TTC549 (cell line): Measurements from ENCODE around the gene NISCH.
A peak's percentile ranks its signal among the peaks of the same experiment; 100 is the strongest.

Source experiments
- FAIRE-seq: peaks from 2 replicates; lab custom pipeline; 2012; peaks lifted over from hg19 to GRCh38; lab: Jason Lieb, UNC

The NISCH gene

DNA sequence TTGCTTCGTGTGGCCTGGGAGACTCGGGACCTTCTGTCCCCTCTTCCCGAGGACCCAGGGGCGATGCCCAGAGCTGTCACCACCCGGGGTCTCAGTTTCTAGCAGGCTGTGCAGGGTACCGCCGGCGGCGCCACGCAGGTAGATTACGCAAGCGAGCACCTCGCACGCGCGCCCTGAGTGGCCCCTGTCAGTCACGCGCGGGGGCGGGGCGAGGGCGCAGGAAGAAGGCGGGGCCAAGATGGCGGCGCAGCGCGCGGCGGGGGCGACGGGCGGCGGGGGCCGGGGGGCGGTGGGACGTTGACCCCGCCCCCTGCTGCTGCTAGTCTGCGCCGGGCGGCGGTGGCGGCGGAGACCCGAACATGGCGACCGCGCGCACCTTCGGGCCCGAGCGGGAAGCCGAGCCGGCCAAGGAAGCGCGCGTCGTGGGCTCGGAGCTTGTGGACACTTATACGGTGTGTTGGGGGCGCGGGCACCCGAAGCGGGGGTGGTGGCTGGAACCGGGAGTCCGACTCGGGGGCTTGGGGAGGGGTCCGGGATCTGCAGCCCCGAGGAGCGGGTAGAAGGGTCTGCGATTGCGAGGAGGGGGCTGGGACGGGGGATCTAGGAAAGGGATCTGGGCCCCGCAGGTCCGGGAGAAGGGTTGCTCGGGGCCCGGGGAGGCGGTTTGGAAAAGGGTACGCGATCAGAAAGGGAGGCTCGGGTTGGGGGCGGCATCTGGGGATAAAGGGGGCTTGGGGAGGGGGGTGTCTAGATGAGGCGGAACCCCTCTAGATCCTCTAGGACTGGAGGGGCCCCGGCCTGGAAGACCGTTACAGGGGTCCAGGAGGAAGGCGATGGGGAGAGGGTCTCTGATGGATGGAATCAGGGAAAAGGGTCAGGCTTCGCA, at the start of gene NISCH:
Gene NISCH (plus strand): TSS at position 322 of the 886 bp plus-strand sequence. CDS start 38 bp downstream, at position 360.
- no peak for FAIRE-seq

DNA sequence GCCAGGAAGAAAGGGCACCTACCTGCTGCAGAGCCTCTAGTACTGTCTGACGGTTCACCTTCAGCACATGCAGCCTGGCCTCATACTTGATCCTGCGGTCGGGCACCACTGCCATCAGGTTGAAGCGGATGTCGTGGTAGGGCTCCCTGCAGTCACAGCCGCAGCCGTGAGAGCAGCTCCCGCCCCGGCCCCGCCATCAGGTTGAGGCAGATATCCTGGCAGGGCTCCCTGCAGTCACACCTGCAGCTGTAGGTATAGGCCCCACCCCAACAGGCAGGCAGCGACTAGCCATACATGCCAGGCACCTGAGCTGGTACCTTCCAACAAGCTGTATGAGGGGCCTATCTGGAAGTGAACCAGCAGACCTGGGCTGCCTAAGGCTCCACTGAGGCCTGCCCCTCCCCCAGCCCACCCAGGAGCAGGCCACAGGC, 49.2 kb upstream of the NISCH start:
- no peak for FAIRE-seq

DNA sequence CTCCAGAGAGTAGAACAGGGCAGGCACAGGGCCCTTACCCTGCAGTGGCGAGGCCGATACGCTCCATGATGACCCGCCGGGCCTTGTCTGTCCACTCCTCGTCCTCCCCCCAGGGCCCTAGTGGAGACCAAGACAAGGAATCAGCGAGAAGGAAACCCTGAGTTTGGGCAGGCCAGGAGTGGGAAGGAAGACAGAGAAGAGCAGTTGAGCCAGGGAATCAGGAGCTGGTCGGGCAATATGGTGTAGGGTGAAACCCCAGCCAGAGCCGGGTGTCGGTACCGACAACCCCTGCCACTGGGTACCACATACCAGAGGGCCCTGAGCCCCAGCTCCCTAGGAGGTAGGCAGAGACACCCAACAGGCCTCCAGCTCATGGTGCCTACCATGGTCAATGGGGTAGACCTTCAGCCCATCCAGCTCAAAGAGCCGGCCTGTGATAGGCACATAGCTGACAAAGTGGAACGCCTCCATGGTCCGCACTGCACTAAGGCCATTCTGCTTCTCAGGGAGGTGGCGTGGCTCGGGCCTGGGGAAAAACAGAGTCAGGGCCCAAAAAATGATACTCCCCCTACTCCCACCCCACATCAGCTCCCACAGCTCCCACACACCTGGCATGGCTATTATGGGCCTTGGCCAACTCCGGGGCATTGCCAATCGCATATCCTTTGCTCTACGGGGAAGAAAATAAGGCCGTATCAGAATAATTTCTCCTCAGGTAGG, 48.5 kb upstream of the NISCH start:
- no peak for FAIRE-seq

DNA sequence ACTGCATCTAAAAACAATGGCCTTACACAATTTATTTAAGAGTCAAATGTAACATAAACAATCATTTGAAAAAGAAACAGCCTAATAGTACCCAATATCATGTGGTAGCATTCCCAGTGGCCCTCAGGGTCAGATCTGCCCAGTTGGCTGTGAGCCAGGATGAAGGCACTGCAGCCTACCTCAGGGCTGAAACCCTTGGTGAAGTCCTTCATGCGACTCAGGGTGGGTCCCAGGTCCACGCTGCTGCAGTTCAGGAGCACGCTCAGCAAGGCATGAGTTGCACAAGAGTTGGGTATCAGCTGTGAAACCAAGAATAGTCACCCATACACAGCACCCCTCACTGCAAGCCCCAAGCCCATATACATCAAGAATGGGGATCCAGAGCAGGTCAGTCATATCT, 47.6 kb upstream of the NISCH start:
- no peak for FAIRE-seq

DNA sequence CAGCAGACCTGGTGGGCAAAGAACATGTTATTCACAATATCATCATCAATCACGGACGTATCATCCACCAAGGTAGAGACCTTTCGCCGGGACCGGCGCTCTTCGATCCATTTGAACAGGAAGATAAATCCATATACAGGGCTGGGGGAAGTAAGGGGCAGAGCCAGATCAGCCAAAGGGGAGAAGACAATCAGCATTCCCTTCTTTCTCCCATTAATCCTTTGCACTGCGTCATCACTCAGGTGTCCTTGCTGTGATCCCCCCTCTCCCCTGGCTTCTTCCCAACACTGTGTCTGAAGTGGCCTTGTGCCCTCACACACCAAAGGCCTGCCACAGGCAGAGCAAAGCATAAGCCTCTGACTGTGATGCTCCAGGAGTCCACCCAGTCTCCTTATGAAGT, 46.9 kb upstream of the NISCH start:
- FAIRE-seq, result no peak

DNA sequence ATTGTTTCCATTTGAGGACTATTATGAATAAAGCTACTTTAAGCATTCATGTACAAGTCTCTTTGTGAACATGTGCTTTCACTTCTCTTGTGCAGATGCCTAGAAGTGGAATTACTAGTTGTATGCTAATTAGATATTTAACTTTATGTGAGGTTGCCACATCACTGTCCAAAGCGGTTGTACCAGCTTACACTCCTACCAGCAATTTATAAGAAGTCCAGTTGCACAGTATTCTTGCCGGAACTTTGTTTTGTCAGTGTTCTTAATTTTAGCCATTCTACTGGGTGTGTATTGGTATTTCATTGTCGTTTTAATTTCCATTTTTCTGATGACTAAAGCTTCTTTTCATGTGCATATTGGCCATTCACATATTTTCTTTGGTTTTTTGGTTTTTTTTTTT, 39.6 kb upstream of the NISCH start:
- no peak for FAIRE-seq

DNA sequence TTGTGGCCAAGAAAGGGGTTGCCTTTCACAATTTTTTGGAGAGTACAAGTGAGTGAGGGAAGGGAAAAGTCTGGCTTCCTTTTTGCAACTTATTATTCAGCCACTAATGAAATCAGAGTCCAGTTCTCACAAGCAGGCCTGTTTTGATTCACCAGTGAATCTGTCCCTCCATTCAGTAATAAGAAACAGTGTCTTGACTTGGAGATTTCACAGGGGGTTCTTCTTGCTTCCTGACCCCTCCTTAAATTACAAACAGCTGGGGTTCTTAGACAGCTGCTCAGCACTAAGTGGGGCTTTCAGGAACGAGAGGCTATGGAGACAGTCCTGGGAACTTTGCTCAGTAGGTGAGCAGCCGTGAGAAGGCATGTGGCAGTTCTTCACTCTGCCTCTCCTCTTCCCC, 35.0 kb upstream of the NISCH start:
- FAIRE-seq, result no peak

DNA sequence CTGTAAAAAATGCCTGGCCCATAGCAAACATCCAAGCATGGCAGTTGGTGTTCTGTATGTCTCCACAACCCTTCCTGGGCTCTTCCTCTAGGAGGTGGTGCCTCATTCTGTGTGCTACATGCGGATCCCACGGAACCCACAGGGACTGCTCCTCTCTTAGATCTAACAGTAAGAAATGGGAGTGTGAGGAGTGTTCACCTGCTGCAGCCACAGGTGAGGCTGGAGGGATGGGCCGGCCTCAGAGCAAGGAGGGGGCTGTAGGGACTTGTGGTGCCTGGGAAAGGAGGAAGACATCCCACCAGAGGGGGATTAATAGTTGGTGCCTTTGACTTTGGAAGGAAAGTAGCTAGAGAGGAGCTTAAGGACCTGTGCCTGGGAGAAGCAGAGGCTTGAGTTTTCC, 32.7 kb upstream of the NISCH start:
- no peak for FAIRE-seq

DNA sequence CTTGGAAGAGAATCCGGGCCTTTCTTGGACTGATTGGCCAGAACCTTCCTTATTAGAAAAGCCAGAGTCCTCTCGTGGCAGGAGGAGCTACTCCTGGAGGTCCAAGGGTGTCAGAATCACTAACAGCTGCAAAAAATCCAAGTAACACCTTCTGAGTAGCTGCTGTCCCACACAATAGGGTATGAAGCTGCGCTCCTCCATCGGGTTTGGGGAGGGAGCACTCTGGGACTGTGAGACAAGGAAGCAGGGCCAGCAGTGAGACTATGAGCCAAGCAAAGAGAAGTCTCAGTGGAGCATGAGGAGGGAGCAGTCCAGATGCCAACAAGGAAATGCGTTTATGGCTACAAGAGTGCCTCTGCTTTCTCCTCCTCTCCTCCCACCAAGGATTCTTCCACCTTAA, 32.2 kb upstream of the NISCH start:
- FAIRE-seq, result no peak

DNA sequence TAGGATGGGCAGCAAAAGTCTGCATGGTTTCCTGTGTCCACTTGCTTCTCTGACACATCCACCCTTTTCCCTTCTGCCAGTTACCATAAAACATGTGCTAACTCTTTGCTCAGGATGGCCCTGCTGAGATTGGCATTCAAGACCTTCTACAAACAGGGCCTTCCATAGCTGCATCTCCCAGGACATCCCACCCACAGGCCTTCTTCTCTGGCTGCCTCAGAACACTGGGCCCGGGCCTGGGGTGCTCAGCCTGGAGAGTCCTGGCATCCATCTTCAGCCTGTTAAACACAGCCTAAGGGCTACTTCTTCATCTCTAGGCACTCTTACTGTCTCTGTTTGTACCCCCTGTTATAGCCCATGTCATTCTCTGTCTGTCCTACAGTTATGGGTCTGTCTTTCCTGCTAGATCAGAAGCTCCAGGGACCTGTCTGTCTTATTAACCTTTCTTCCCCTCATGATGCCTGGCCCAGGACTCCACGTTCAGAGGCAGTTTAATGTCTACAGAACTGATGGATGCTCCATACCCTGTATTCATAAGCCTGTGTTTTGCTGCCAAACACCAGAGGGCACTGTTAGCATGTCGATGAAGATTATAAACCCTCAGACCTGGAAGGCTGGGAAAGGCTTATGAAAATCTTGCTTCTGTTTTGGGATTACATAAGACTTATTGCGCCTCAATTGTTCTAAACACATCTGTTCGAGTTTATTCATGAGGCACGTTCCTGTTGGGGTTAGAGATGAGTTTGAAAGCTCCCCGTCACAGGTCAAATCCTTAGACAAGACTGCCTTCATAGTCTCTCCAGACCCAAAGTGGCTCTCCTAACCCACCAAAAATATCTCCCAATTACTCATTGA, 27.0 kb upstream of the NISCH start:
- peak; percentile 89 for FAIRE-seq

DNA sequence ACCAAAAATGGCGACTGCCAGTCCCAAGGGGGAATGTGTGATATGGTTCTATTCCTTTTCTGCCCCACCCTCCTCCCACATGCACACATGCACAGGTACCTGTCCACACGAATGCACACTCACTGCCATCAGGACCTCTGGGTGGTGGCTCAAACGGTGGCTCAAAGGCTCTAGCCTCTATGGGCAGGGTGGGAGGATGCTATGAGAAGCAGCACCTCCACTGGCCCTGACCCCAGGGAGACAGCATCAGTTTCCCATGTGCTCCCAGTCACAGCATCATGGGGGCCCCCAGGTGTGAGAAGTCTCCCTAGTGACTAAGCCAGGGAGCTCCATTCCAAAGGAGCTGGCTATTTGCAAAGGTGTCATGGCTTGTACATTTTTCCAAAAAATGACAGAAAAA, 26.4 kb upstream of the NISCH start:
- FAIRE-seq, result no peak

DNA sequence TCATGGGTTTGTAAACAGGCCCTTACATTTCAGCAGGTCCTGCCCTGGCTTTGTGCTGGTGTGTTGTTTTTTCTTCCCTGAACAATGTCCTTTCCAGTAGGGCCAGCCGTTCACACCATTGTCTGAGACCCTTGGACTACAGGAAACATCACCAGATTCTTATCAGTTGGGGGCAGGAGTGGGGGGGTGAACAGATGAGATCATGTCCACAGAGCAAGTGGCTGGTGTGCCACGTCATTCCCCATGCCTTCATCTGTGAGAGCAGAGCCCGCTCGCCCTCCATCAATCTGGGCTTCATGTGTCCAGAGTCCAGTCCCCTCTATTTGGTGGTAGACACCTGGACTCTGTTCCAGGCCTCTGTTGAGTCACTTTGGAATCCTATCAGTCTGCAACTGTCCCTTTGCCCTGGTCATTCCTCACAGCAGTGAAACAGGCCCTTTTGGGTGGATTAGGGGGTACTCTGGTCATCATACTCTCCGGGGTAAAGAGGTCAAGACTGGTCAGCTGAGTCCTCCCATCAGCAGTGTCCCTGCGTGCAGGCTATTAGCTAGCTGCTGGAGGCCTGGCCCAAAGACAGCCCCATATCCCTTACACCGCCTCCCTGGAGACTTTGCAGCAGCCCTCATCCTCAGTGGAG, 25.5 kb upstream of the NISCH start:
- FAIRE-seq, result no peak

DNA sequence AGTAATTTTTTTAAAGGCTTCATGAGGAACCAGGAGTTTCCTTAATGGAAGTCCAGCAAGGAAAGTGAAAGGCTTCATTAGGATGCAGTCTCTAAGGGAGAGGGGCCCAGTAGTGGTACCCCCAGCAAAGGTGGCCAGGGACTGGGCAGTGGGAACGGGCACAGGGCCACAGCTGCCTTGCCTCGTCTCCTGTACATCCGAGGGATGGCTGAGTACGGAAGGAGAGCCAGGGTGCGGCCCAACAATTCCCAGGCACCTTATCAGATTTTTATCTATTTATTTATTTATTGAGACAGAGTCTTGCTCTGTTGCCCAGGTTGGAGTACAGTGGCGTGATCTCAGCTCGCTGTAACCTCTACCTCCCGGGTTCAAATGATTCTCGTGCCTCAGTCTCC, 25.0 kb upstream of the NISCH start:
- FAIRE-seq, result no peak

DNA sequence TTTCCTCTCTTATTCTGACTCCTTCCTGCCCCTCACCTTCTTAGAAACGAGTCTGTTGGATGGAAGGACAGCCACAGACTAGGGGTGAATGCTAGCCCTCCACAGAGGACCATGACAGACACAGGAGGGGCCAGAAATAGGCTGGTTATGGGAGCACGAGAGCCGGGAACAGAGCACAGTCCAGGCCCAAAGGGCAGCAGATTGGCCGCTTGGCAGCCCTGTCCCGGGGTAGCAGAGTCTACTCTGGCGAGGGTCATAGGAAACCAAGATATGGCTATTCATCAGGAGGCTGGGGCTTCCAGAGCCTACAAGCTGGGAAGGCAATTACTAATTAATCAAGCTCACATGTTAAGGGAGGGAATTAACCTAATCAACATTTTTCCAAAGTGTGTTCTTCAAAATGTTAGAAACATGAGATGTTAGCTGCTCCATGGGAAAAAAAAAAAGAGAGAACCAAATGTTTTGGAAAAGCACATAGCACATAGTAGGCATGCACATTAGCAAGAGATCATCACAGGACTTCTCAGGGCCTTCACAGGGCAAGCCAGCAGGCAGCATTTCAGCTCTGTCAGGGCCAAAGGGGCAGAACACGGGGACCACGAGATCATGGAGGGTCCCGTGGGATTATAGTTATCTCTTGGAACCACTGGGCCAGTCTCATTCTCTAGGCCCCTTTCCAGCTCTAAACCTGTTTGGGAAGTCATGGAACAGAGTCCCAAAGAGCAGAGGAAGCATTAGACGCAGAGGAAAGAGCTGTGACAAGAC, 23.8 kb upstream of the NISCH start:
- FAIRE-seq, result no peak

DNA sequence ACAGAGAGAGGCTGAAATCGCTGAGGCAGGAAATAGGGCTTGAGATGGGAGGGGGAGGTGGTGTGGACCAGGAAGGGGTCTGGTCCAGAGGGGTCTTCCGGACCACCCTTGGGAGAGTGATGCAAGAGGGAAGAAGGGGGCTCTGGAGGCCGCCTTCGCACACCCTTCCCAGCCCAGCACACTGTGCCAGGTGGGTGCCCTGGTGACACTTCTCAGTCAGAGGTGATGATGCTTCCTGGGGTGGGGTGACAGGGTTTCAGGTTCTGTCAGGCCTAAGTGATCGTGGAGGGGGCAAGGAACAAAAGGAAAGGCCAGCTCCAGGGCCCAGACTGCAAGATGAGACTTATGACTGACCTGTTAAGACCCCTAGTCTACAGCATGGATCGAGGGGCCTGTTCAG, 23.2 kb upstream of the NISCH start:
- FAIRE-seq, result no peak

DNA sequence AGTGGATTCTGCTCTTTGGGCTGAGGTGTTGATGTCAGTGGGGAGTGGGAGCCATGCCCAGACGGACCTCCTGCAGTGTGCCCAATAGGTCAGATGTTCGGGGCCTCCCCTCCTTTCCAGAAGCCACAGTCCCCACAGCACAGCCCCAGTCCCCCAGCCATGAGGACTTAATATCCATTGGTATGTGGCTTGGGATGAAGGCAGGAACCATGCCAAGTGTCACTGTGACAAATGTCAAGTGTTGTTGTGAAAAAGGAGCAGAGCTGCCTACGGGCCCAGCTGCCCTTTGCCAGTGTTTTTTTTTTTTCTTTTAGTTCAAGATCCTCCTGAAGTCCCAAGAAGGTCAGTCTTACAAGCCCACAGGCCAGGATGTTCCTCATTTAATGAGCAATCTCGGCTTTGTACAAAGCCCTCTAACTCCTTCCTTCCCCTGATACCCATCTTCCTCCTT, 22.7 kb upstream of the NISCH start:
- no peak for FAIRE-seq

DNA sequence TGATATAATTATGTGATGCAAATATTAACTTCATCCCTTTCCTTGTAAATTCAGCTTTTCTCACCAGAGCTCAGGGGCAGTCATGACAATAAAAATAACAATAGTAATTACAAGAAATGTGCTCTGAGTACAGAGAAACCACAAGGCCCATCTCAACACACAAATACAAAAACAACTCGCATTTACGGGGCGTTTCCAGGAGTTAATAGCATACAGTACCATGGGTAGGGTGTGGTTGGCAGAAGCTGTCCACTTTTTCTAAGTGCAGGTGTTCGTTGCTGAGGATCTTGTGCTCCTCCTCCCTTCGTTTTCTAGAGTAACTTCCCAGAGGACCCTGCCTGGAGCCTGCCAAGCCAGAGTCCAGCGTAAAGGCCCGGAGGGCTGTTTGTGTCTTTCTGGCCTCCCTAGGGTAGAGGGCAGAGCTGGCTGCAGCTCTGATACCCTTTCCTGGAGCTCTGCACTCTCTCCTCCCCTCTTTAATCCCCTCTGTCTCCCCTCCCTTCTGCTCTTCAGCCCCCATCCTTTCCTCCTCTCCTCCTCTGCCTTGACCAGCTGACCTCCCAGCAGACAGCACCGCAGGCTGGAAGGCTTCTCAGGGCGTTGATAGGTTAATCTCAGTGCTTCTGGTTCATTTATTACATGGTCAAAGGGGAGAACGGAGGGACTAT, 21.9 kb upstream of the NISCH start:
- no peak for FAIRE-seq

DNA sequence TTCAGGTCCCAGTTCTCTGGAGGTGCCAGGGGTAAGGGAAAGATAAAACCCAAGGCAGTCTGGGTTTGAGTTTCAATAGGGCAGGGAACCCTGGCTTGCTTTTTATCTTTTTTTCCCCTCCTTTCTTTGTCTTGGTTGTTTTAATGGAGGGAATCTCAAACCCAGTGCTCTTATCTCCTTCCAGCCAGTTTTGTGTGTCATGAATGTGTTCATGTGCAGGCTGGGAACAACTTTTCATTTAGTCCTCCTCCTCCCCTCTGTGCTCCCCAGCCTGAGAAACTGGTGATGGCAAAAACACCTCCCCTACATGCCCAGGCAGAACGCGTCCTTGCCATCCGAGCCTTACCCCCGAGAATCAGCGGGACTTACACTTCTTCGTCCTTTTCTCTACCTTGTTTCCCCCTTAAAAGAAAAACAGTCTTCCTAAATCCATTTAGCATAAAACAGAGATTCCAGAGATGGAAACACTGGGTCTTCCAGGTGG, 21.4 kb upstream of the NISCH start:
- no peak for FAIRE-seq

DNA sequence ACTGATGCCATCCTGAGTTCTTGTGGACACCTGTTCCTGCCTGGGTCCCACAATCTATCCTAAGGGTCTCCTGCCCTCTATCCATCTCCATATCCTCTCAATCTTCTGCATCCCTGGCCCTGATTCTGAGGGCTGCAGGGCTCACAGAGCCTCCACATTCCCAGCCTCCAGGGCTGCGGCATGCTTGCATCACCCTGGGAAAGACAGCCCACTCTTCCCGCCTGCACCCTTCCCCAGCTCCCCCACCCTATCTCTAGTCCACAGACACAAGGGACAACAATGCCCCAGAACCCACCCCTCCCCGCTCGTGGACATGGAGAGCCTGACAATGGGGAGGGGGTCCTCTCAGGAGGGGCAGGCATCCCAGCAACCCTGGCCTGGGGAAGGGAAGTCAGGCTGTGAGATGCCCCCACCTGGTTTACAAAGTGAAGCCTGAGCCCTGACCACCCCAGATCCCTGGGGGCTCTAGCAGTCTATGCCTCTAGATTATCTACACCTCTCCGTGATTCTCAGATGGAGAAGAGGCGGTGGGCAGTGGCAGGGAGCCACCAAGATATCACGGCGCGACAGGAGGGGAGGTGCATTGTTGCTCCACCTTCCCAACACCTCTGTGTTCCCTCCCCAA, 20.8 kb upstream of the NISCH start:
- FAIRE-seq, result no peak
